NT2/D1 (cell line): ENCODE data around the gene IFT80.

Experiments
- DNase-seq: peaks from one replicate; pipeline ENCODE4 v3.0.0-alpha.2; 2011; ENCODE audit warnings: low read depth, low spot score
- H3K27me3 ChIP-seq: 2 replicates; pipeline ENCODE4 v1.6.0; 2011; ENCODE audit warnings: mild to moderate bottlenecking; ENCODE audit not compliant: insufficient read length, insufficient read depth
- H3K36me3 ChIP-seq: 2 replicates; pipeline ENCODE4 v1.6.1; 2011; ENCODE audit warnings: mild to moderate bottlenecking, low read length, mixed read lengths; ENCODE audit not compliant: insufficient read depth, insufficient read length
- H3K4me1 ChIP-seq: 2 replicates; pipeline ENCODE4 v1.5.1; 2011; ENCODE audit not compliant: insufficient read depth, insufficient read length
- H3K4me3 ChIP-seq: 2 replicates; pipeline ENCODE4 v1.5.1; 2011; ENCODE audit warnings: low read depth; ENCODE audit not compliant: insufficient read length
- H3K9ac ChIP-seq: 2 replicates; pipeline ENCODE4 v1.6.0; 2011; ENCODE audit warnings: low read depth; ENCODE audit not compliant: insufficient read length
- H3K9me3 ChIP-seq: 2 replicates; pipeline ENCODE4 v1.5.1; 2011; ENCODE audit warnings: mild to moderate bottlenecking, low read length; ENCODE audit not compliant: insufficient read depth
- SUZ12 ChIP-seq: IDR thresholded peaks from 2 replicates; pipeline ENCODE4 v1.6.1; 2011; ENCODE audit not compliant: insufficient read length, insufficient read depth; ENCODE audit errors: extremely low read depth
- YY1 ChIP-seq: IDR thresholded peaks from 2 replicates; pipeline ENCODE4 v1.6.1; 2011; ENCODE audit not compliant: insufficient read length, insufficient read depth
- ZNF274 ChIP-seq: IDR thresholded peaks from 2 replicates; pipeline ENCODE4 v1.6.1; 2011; ENCODE audit warnings: mild to moderate bottlenecking, low read depth, low read length

IFT80 gene

DNA sequence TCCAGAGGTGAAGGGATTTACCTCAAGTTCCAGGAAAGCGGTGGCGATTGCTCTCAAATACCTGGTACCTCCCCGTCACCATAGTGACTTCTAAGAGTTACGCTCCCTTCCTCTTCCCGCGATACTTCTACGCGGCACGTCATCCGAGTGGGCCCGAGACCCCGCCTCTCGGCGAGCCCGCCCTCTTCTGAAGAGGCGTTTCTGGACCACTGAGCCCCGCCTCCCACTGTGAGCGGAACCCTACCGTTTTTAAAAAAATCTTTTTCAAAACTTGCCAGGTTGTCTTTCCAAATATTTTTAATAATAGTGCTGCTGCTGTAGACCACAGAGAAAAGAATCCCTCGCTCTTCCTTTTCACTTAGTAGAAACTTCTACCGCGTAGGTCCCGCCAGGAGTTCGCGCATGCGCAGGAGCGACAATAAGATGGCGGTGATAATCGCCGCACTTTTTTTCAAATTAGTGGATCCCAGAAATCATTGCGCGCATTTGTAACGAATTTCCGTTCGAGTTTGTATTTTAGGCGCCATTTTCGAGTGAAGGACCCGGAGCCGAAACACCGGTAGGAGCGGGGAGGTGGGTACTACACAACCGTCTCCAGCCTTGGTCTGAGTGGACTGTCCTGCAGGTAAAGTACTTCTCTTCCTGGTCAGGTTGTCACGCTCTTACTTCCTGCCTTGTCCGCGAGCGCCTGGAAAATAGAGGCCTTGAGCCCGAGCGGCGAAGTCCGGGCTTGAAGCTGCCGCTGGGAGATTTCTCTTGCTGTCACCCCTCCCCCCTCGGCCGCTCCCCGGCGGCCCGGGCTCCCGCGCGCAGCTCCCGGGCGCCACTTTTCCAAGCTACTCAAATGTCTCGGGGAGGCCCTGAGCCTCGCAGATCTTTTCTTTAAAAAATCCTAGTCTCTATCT is at the start of gene IFT80, which contains the start of gene SMC4:
Gene IFT80, minus strand, starts transcription at position 101 of the 905 bp plus-strand sequence. CDS start 14,625 bp downstream, outside the sequence.
Gene SMC4, plus strand, starts transcription at position 526 of the 905 bp plus-strand sequence. CDS start 1,177 bp downstream, outside the sequence.
- Histone ChIP-seq H3K36me3 (peaks cover 34% of the 10 kb centered on the region), H3K9me3 (no peaks in the 10 kb centered on the region), H3K27me3 (no peaks in the 10 kb centered on the region), H3K4me3 (peak within 1 kb of the TSS; percentile 96), H3K9ac (peak within 1 kb of the TSS; percentile 98), H3K4me1 (no peaks in the 10 kb centered on the region)
- peak; percentile 95 for DNase-seq
- TF ChIP-seq ZNF274 (no peak), YY1 (peak; percentile 78)

DNA sequence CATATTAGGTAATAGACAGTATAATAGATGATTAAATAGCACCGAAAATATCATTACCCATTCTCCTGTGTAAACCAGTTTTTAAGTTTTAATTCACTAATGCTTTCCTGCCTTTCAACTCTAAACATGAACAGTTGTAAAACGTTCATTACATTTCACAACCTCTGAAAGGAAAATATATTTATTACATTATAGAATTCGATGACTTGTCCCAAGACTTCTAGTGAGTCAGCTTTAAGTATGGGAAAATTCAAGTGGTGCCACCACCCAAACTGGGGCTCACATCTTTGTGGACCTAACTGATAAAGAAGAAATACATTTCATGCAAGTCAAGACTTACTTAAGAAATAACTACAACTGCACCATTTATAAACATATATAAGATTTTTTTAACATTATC is 48.5 kb upstream of the IFT80 start:
- H3K4me1 ChIP-seq, result no peaks in the 10 kb centered on the region
- H3K4me3 ChIP-seq, result peak overlapping the region; percentile 89
- TF ChIP-seq SUZ12, result no peak
- no peak for TF ChIP-seq YY1
- no peak for TF ChIP-seq ZNF274
- H3K36me3 ChIP-seq, result peaks cover 56% of the 10 kb centered on the region
- no peaks in the 10 kb centered on the region for H3K27me3 ChIP-seq
- no peak overlapping the region for H3K9ac ChIP-seq
- no peak for DNase-seq
- no peaks in the 10 kb centered on the region for H3K9me3 ChIP-seq

DNA sequence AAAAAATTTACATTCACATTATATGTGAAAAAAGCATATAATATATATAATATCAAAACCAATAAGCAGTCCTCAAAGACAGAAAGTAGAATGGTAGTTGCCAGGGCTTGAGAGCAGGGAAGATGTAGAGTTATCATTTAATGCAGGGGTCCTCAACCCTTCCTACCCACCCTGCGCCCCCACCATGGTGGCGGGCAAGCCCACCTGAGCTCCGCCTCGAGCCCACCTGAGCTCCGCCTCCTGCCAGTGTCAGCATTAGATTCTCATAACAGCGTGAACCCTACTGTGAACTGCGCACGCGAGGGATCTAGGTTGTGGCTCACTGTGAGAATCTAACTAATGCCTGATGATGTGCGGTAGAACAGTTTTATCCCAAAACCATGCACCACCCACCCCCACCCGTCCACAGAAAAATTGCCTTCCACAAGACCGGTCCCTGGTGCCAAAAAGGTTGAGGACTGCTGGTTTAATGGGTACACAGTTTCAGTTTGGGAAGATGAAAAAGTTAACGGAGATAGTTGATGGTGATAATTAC is 47.6 kb upstream of the IFT80 start:
- peak overlapping the region; percentile 13 for H3K4me3 ChIP-seq
- no peak for TF ChIP-seq YY1
- TF ChIP-seq SUZ12, result no peak
- no peak for TF ChIP-seq ZNF274
- H3K9ac ChIP-seq, result no peak overlapping the region
- H3K4me1 ChIP-seq, result no peaks in the 10 kb centered on the region
- no peaks in the 10 kb centered on the region for H3K27me3 ChIP-seq
- no peak for DNase-seq
- no peaks in the 10 kb centered on the region for H3K9me3 ChIP-seq
- peaks cover 63% of the 10 kb centered on the region for H3K36me3 ChIP-seq

GRCh38 chr3:160445854-160446253 is 46.8 kb upstream of the IFT80 start:
- Histone ChIP-seq H3K9me3 (no peaks in the 10 kb centered on the region), H3K27me3 (no peaks in the 10 kb centered on the region), H3K4me1 (no peaks in the 10 kb centered on the region), H3K4me3 (no peak overlapping the region), H3K36me3 (peaks cover 64% of the 10 kb centered on the region), H3K9ac (no peak overlapping the region)
- DNase-seq, result no peak
- no peak for TF ChIP-seq ZNF274
- no peak for TF ChIP-seq YY1
- TF ChIP-seq SUZ12, result no peak

DNA sequence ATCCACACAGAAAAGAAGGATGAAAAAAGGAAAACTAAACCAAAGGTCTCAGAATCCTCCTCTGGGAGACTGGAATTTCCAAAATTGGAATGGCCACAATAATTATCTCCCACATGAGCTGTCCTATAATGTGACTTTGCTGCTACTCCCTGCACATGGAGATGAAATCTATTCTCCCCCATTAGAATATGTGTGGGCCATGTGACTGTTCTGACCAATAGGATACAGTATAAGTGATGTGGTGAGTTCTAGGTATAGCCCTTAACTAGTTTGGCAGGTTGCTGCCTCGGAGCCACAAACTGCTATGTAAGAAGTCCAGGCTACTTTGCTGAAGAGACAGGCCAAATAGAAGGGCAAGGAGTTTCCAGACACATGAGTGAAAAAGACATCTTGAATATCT is 45.4 kb upstream of the IFT80 start:
- TF ChIP-seq SUZ12, result no peak
- no peak for TF ChIP-seq YY1
- no peak for TF ChIP-seq ZNF274
- DNase-seq, result no peak
- peaks cover 78% of the 10 kb centered on the region for H3K36me3 ChIP-seq
- no peak overlapping the region for H3K9ac ChIP-seq
- H3K4me1 ChIP-seq, result no peaks in the 10 kb centered on the region
- no peaks in the 10 kb centered on the region for H3K9me3 ChIP-seq
- H3K4me3 ChIP-seq, result no peak overlapping the region
- H3K27me3 ChIP-seq, result no peaks in the 10 kb centered on the region

- TF ChIP-seq ZNF274 (no peak), YY1 (no peak), SUZ12 (no peak)
- Histone ChIP-seq H3K4me1 (no peaks in the 10 kb centered on the region), H3K27me3 (no peaks in the 10 kb centered on the region), H3K4me3 (no peak overlapping the region), H3K9ac (no peak overlapping the region), H3K36me3 (peaks cover 84% of the 10 kb centered on the region), H3K9me3 (no peaks in the 10 kb centered on the region)
- DNase-seq, result no peak
Measured at GRCh38 chr3:160440687-160441086, 41.7 kb upstream of the IFT80 start.

DNA sequence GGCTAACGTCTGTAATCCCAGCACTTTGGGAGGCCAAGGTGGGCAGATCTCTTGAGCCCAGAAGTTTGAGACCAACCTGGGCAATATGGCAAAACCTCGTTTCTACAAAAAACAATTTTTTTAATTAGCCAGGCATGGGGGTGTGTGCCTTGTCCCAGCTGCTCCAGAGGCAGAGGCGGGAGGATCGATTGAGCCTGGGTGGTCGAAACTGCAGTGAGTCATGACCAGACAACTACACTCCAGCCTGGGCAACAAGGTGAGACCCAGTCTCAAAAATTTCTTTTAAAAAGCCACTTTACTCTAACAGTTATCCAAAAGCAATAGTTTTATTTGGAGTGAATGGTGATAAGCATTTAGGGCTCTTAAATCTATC is 38.0 kb upstream of the IFT80 start:
- no peak for DNase-seq
- Histone ChIP-seq H3K9me3 (no peaks in the 10 kb centered on the region), H3K9ac (no peak overlapping the region), H3K27me3 (no peaks in the 10 kb centered on the region), H3K36me3 (peaks cover 87% of the 10 kb centered on the region), H3K4me1 (no peaks in the 10 kb centered on the region), H3K4me3 (no peak overlapping the region)
- no peak for TF ChIP-seq ZNF274
